Endometrial microvascular endothelial cells (primary cell): ENCODE data around the gene CRIP1. TPM values are rescaled to one million over a fixed set of nuclear protein-coding genes. Genes with fewer than 3 reads are reported as not detected.

Experiments used
- in situ Hi-C: cut with HindIII; loops from 2 replicates; pipeline ENCODE4 v1.10.0; 2017; ENCODE audit warnings: low sequenced_read_pairs, low pct_unique_long_range_greater_than_20kb; ENCODE audit errors: inconsistent ontology term
- total RNA-seq: library from RNA; depleted of rRNA; stranded (reverse); fragments of >200 nt; gene quantifications from one replicate; pipeline ENCODE4 v1.2.3, GENCODE V29; 2015; ENCODE audit errors: inconsistent ontology term

Gene CRIP1
- total RNA-seq, 1 donor from 2014 or later: not detected

DNA sequence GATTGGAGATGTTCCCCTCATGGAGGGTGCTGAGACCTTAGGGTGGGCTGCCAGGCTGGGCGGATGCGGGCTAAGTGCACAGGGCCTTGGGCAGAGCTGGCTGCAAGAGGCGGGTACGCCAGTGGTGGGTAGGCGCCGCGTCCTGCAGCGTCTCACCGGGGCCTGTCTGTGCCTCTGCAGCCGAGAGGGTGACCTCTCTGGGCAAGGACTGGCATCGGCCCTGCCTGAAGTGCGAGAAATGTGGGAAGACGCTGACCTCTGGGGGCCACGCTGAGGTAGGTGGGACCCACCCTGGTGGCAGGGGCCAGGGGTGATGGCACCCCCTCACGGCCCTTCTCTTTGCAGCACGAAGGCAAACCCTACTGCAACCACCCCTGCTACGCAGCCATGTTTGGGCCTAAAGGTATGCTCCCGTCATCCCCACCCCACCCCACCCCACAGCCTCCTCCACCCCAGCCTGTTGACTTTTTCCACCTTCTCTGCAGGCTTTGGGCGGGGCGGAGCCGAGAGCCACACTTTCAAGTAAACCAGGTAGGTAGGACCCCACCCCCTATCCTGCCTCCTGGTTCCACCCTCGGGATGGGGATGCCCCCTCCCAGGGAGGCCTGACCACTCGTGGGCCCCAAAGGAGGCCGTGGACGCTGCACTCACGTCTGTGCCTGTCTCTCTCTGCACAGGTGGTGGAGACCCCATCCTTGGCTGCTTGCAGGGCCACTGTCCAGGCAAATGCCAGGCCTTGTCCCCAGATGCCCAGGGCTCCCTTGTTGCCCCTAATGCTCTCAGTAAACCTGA is 1.5 kb downstream of the CRIP1 start:
- in situ Hi-C loops: no loop called here

DNA sequence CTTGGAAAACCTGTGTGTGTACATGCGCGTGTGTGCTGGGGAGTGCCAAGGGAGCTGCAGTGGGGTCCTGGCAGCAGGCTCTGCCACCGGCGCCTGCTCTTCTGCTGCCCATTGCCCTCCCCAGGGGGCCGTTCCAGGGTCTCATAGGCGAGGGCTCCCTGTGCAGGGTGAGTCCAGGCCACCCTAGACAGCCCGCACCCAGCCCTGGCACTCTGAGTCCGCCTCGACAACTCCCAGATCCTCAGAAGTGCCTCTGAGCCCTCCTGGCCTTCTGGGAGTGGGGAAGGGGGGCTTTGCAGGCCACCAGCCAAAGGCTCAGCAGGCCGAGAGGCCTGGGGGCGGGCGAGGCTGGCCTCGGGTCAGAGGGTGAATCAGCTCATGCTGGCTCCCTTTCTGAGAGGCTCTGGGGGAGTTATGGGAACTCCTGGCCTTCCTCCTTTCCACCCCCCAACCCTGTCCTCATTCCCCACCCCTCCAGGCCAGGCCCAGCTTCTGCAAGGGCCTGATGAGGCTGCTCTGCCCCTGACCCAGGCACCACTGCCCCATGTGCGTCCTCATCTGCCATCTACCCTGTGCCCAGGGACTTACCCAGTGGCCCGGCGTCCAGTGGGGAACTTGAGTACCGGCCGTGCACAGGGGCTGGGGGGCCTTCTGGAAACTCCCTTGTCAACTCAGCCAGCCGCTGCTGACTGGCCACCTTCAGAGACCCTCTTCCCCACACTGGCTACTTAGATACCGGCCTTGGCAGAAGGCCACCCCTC is 2.3 kb downstream of the CRIP1 start:
- in situ Hi-C loops: no loop called here

DNA sequence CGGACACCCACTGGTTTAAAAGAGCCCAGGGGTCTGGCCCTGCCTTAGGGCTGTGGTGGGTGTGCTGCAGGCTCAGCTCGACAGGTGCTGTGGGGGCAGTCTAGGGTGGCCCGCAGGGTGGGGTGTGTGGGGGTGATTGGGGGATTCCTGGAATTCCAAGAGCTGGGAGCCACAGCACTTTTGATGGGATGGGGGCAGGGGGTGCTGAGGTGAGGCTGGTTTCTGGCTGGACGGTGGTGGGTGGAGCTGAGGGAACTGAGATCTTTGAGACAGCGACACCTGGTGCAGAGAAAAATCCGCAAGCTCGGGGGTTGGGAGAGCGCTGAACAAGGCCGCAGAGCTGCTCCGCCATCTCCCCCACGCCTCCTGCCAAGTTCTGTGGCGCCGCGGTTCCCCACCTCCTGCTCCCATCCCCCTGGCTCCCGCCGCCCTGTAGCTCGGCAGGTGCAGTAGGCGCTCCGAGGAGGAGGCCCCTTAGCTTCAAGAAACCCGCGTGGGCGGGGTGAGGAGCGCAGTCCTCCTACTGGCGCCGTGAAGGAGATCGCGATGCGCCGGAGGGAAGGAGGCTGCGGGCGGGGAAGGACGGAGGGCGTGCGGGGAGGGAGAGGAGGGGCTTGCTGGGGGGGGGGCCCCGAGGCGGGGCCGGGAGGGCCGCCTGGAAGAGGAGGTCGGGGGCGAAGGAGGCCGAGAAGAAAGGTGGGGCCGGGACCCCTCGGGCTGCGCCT is 3.0 kb downstream of the CRIP1 start:
- in situ Hi-C loops: no loop called here

DNA sequence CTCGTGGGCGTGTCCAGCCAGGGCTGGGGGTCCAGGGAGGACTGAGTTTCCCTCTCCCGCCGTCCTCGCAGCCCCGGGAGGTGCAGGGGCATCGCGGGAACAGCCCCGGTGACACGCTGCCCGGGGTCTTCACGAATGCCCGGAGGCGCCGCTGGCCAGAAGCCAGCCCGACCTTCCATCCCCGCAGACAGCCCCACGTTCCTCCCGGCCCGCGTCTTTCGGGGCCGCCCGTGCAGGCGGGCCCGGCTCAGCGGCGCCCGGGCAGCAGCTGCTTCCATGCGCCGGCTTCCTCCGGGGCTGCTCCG is 3.5 kb downstream of the CRIP1 start:
- in situ Hi-C loops: no loop called here

DNA sequence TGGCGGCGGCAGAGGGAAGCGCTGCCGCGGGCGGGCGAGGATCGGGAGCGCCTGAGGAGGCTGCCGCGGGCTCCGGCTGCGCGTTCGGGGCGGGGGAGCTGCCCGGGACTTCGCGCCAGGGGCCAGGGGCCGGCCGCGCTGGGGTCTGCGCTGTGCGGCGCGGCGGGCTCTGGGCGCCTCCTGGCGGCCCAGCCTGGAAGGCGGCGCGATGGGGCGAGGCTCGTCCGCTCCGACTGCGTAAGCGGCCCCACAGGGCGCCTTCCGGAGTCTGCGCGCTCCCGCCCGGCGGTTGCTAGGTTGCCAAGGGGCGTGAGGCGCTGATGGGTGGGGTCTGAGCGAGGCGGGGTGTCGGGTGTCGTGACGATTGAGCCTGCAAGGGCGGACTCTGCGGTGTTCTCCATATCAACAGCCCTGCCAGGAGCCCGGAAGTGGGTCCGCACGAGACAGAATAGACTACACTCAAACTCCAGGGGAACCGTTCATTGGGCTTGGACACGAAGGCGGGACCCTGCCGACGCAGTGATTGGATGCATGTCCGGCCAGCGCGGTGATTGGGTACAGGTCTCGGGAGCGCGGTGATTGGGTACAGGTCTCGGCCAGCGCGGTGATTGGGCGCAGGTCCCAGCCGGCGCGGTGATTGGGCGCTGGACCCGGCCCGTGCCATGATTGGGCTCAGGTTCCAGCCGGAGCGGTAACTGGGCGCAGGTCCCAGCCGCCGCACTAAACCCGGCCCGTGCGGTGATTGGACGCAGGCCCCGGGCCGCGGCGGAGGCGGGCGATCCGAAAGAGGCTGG is 4.1 kb downstream of the CRIP1 start, which contains the start of gene TEDC1:
Gene TEDC1, plus strand, starts transcription at position 675 of the 794 bp plus-strand sequence. CDS start 130 bp downstream, outside the sequence.
- in situ Hi-C loops: no loop called here

DNA sequence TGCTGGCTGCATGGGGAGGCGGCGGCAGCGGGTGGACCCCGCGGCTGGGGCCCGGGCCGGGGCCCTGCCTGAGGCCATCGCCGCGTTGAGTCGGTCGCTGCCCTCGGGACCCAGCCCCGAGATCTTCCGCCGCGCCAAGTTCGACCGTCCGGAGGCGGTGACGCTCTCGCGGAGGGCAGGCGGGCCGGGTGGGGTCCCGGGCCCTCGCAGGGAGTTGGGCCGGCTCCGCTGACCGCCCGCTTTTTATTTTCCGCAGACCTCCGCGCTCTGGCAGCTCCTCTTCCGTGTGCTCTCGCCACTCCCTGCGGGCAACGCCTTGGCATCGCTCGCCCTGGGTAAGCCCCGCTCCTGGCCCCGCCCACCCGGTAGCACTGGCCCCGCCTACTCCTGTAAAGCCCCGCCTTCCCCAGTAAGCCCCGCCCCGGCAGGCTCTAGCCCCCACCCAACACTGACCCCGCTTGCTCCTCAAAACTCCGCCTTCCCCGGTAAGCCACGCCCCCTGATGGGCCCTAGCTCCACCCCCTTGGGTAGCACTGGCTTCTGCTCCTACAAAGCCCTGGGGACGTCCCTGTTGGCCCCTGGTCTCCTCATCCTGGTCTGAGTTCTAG is 4.8 kb downstream of the CRIP1 start:
- in situ Hi-C loops: no loop called here

DNA sequence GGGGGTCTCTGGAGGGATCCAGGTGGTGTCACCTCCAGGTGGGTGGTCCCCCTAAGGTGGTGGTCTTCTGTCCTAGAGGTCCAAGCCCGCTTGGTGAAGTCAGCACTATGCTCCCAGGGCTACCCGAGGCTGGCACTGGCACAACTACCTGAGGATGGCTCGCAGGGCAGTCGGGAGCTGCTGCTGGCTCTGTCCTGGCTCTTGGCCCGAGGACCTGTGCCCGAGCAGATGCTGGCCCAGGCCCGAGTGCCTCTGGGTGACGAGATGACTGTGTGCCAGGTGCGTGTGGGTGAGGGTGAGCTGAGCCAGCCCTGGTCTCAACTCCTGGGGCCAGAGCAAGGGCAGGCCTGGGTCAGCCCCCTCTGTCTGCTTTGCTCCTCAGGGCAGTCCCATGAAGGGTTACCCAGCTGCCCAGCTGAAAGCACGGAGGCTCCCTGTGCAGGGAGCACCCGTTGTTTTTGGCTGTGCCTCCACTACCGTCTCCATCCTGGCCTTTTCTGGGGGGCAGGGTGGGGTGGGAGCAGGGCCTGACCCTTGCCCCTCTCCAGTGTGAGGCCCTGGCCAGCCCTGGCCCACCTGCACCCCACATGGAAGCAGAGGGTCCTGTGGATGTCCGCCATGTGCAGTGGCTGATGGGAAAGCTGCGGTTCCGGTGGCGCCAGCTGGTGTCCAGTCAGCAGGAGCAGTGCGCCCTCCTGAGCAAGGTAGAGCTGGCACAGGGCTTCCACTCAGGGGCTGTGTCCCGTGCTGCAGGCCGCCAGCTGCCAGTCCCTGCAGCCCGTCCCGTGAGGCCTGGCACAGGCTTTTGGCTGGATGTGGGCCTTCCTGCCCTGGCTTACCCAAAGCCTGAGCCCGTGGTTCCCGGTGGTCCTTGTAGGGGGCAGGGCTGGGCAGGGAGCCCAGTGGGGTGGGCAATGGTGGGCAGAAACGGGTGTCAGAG is 5.6 kb downstream of the CRIP1 start:
- in situ Hi-C loops: no loop called here

DNA sequence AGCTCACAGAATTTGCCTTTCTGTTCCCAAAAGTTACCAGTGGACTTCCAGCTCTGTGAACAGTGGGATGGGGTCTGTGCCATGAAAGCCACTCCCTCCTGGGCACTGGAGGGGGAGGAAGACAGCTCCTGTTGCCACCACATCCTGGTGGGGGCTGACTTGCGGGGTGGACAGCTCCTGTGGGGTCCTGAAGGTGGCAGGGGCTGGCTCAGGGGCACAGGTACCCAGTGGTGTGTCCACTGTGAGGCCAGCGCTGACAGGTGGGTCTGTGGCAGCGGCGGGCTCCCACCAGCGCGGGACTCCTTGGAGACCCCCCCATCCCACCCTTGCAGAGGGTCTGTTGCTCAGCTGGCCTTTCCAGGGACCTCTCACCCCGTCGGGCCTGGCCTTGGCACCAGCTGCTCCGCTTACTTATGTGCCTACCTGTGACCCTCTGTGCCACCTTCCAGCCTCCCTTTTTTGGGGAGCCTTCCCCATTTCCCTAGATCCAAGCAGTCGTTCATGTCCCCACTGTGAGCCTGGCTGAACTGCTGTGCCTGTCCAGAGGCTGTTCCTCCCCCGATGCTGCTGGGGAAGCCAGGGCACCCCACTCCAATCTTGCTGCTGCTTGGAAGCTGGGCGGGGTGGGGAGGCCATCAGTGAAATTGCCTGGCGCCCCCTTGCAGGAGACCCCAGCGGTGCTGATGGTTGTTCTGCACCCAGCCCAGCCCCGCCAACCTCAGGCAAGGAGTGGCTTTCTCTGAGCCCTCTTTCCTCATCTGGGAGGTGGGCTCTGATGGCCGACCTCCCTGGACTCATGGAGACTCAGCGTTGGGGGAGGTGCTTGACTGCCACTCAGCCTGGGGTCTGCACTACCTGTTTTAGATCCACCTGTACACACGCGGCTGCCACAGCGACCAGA is 6.5 kb downstream of the CRIP1 start:
- in situ Hi-C loops: no loop called here

DNA sequence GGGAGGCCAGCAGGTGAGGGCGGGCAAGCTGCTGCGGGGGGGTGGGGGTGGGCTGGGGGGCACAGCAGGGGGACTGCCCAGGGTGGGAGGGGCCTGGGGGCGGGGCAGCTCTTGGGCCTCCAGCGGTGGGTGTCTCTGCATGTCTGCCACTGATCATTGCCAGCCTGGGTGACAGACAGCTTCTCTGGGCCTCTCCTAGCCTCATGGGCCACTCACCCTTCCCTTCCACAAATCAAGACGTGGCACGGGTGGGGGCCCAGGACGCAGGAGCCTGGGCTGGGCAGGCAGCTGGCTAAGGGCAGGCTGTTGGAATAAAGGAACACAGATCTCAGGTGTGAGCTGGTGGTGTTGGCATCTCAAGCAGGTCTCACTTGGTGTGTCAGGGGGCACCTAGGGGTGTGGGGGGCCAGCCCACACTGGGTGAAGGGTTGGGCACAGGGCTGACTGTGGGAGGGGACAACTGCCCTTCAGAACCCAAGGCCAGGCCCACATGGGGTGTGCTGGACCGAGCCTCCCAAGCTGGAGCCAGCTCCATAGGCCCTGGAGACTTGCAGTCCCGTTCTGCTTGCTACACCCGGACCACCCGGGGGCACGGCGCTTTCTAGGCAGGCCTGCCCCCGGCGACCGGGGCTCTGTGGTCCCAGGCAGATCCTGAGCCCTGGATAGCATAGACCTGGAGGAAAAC is 7.4 kb downstream of the CRIP1 start:
- in situ Hi-C loops: no loop called here

DNA sequence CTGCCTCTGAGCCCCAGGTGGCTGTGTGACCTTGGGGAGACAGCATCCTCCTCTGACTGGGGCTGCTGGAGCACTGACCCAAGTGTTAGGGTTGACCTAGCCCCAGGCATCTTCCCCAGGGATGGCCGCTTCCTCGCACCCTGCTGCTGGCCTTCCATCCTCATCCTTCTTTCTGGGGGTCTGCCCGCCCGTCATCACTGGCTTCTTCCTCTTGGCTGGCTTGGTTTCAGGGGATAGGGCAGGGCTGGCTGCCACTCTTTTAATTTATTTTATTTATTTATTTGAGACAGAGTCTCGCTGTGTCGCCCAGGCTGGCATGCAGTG is 7.9 kb downstream of the CRIP1 start:
- in situ Hi-C loops: no loop called here

DNA sequence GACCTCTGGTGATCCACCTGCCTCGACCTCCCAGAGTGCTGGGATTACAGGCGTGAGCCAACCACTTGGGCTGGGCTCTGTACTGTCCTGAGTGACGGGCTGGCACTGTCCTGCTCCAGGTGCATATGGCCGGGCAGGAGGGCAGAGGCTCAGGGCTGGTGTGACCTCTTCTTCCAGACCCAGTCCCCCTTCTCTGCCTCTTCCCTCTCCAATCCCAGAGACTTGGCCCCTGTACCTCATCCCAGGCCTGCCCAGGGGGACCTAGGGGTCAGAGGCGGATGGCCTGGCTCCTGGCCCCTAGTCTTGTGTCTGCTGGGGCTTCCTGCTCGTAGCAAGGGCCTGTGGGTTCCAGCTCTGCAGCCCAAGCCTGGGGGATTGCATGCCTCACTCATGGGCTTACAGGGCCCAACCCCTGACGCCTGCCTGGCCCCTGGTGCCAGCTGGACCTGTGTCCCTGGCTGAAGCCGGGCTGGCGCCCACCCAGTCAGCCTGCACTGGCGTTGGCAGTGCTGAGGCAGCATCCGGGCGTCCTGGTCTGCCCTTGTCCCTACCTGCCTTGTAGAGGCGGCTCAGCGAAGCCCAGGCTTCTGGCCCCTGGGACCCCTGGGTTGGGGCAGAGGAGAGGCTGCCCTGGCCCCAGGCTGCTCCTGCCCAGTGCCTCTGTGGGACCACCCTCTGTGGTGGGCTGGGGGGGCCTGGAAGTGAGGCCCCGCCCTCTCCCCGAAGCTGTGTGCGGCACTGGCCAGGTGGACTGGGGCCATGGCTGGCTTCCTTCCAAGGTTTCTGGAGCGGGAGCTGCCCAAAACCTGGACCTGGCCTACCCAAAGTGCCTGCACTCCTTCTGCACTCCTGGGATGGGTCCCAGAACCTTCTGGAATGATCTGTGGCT is 8.7 kb downstream of the CRIP1 start:
- in situ Hi-C loops: no loop called here

DNA sequence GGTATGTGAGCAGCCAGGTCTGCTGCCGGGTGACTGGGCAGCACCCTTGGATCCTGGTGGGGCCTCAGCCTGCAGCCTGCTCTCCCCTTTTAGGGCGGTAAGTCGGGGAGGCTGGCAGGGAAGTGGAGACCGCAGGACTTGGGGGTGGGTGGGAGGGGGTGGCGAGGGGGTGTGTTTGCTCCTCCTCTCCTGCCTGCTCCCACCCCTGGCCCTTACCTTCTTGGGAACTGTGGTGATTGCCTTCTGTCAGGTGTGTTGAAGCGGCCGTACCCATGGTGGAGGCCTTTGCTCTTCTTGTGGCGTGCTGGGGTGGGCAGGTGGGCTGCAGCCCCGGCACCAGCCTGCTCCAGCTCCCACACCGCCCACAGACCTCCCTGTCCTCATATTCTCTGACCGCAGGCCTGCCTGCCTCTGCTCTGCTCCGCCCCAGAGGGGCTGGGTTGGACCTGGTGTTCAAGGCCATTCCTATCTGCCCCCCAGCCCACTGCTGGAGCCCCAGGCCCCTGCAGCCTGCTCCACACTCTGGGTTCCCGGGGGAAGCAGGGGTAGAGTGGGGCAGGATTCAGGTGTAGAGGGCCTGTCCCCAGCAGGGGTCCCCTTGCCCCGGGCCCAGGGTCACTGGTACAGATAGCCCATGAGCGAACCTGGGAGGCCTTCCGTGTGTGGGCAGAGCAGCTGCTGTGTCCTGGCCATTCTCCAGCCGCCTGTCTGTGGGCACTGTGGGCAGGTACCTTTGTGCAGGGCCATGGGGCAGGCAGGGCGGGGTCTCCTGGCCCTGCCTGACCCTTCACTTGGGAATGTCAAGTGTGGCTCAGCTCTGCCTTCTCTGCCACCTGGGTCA is 9.5 kb downstream of the CRIP1 start:
- in situ Hi-C loops: no loop called here

DNA sequence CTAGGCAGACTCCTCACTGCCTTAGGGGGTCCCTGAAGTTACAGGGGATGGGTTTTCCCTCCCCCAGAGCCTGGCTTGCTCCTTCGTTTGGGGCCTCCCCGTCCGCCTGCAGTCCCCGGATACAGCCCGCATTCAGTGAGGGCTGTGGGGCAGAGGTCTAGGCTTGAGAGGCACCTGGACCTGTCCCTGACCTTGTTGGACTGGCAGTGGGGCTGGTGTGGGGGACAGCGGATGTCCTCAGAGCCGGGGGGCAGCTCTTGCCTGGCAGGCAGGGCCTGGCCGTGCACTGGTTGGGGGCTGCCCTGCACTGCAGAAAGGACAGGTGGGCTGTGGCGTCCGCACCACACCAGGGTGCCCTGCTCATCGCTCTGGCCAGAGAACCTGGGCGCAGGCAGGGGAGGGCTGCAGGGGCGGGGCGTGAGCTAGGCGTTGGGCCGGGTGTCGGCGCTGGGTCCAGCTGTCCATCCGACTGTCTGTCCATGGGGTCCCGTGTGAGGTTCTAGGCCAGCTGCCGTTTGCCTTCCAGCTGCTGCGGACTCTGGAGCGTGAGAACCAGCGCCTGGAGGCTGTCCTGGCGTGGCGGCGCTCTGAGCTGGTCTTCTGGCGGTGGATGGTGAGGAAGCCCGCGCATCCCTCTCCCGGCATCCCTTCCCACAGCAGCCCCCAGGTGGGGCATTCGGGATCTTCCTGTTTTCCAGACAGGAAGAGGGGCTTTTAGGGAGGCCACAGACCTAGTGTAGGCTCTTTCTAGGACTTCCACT is 10.3 kb downstream of the CRIP1 start:
- in situ Hi-C loops: no loop called here
